ENCODE data around the gene MICU1. TPM values are rescaled to one million over a fixed set of nuclear protein-coding genes. Genes with fewer than 3 reads are reported as not detected.

The MICU1 gene
- total RNA-seq, 1 donor from 2014 or later, result 79.8 TPM

DNA sequence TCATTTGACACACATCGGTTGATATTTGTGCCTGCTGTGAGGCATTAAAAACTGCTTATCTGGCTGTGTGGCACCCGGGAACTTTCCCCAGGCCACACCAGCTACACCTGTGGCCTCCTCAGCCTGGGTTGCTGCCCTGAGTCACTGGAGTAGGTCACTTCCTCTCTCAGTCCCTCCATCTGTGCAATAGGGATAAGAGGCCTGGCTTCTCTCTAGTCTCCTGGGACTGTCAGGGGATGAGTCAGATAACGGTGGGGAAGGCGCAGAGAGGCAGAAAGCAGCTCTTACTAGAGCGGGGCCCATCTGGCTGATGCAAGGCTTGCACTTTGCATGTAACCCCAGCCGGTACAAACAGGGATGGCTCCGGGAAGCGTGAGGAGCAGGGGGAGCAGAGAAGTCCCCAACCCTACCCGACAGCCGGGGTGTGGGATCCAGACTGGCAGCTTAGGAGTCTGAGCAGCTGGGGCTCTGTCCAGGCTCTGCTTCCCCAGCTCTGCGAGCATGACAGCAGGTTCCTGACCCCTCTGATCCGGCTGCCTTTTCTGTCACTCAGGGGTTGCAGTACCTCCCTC, 305.1 kb downstream of the MICU1 start:
- peak overlapping the region; percentile 54 for H2AFZ ChIP-seq (replicated peaks)
- H3K27me3 ChIP-seq, result peaks cover 17% of the 10 kb centered on the region
- DNase-seq (ENCODE audit: low spot score), result peak; percentile 67
- TF ChIP-seq EZH2phosphoT487 (IDR thresholded peaks at IDR 0.05) (no peak), EZH2 (IDR thresholded peaks at IDR 0.05) (no peak)
- TF ChIP-seq, protein P1, sequence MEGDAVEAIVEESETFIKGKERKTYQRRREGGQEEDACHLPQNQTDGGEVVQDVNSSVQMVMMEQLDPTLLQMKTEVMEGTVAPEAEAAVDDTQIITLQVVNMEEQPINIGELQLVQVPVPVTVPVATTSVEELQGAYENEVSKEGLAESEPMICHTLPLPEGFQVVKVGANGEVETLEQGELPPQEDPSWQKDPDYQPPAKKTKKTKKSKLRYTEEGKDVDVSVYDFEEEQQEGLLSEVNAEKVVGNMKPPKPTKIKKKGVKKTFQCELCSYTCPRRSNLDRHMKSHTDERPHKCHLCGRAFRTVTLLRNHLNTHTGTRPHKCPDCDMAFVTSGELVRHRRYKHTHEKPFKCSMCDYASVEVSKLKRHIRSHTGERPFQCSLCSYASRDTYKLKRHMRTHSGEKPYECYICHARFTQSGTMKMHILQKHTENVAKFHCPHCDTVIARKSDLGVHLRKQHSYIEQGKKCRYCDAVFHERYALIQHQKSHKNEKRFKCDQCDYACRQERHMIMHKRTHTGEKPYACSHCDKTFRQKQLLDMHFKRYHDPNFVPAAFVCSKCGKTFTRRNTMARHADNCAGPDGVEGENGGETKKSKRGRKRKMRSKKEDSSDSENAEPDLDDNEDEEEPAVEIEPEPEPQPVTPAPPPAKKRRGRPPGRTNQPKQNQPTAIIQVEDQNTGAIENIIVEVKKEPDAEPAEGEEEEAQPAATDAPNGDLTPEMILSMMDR (IDR thresholded peaks at IDR 0.05), result no peak
- H3K9me3 ChIP-seq (ENCODE audit: low read depth), result no peaks in the 10 kb centered on the region
- peak overlapping the region; percentile 3 for H3K4me2 ChIP-seq
- no peak overlapping the region for H3K4me3 ChIP-seq
- H3K4me1 ChIP-seq, result peaks cover 20% of the 10 kb centered on the region
- Mint-ChIP-seq H3K36me3 (no peaks in the 10 kb centered on the region), H3K9me3 (no peaks in the 10 kb centered on the region), H3K4me3 (peak overlapping the region; percentile 65), H3K4me1 (peaks cover 55% of the 10 kb centered on the region), H3K27me3 (ENCODE audit: insufficient read depth, low read depth) (peaks cover 16% of the 10 kb centered on the region), H3K27ac (peak overlapping the region; percentile 70)
- H3K36me3 ChIP-seq, result no peaks in the 10 kb centered on the region
- H3K9ac ChIP-seq, result no peak overlapping the region
- H3K79me2 ChIP-seq (ENCODE audit: low read depth), result no peaks in the 10 kb centered on the region
- peaks cover 38% of the 10 kb centered on the region for H3F3A ChIP-seq (ENCODE audit: low read depth)
- H3K27ac ChIP-seq, result no peak overlapping the region
- no peaks in the 10 kb centered on the region for H4K20me1 ChIP-seq (ENCODE audit: low read depth)

DNA sequence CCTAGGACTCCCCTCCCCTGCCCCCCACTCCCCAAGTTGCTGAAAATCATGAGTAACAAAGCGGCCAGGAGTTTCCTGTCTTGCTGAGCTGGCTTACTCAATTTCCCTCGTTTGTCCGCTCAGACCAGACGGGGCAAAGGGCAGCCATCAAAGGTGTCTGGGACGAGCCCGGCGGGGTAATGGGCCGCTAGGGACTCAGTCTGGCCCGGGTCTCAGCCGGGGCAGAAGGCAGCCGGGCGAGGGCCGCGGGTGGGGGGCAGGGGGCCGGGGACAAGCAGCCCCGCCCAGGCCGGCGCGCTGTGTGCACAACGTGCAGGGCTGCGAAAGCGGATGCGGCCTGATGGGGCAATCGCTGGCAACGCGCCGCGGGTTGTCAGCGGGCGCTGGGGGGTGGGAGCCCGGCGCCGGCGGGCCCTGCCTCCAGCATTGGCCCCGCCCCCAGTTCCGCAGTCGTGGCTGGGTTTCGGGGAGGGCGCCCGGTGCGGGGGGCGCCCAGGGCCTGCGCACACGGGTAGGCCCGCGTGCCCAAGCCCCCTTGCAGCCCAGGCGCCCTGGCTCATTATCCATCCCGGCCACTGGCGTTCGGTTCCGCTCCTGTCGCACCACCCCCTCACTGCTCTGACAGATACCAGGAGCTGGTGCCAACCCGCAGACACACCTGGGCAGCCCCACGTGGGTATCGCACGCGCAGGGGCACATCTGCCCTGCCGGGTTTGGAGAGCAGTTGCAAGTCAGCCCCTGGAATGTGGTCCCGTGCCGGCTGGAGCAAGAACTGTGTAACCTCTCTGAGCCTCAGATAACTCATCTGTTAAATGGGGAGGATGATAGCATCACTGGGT, 306.2 kb downstream of the MICU1 start:
- Mint-ChIP-seq H3K27me3 (ENCODE audit: insufficient read depth, low read depth) (peaks cover 16% of the 10 kb centered on the region), H3K9me3 (no peaks in the 10 kb centered on the region), H3K36me3 (no peaks in the 10 kb centered on the region), H3K4me3 (peak overlapping the region; percentile 65), H3K4me1 (peaks cover 56% of the 10 kb centered on the region), H3K27ac (no peak overlapping the region)
- Histone ChIP-seq H2AFZ (replicated peaks) (peak overlapping the region; percentile 89), H4K20me1 (ENCODE audit: low read depth) (no peaks in the 10 kb centered on the region), H3K4me1 (peaks cover 17% of the 10 kb centered on the region), H3K4me2 (peak overlapping the region; percentile 72), H3K4me3 (peak overlapping the region; percentile 42), H3K79me2 (ENCODE audit: low read depth) (no peaks in the 10 kb centered on the region), H3K27ac (no peak overlapping the region), H3K36me3 (no peaks in the 10 kb centered on the region), H3F3A (ENCODE audit: low read depth) (peaks cover 29% of the 10 kb centered on the region), H3K9me3 (ENCODE audit: low read depth) (no peaks in the 10 kb centered on the region), H3K27me3 (peaks cover 17% of the 10 kb centered on the region), H3K9ac (no peak overlapping the region)
- TF ChIP-seq, protein P1 (IDR thresholded peaks at IDR 0.05), result no peak
- TF ChIP-seq EZH2phosphoT487 (IDR thresholded peaks at IDR 0.05) (no peak), EZH2 (IDR thresholded peaks at IDR 0.05) (peak; percentile 29)
- peak; percentile 85 for DNase-seq (ENCODE audit: low spot score)

DNA sequence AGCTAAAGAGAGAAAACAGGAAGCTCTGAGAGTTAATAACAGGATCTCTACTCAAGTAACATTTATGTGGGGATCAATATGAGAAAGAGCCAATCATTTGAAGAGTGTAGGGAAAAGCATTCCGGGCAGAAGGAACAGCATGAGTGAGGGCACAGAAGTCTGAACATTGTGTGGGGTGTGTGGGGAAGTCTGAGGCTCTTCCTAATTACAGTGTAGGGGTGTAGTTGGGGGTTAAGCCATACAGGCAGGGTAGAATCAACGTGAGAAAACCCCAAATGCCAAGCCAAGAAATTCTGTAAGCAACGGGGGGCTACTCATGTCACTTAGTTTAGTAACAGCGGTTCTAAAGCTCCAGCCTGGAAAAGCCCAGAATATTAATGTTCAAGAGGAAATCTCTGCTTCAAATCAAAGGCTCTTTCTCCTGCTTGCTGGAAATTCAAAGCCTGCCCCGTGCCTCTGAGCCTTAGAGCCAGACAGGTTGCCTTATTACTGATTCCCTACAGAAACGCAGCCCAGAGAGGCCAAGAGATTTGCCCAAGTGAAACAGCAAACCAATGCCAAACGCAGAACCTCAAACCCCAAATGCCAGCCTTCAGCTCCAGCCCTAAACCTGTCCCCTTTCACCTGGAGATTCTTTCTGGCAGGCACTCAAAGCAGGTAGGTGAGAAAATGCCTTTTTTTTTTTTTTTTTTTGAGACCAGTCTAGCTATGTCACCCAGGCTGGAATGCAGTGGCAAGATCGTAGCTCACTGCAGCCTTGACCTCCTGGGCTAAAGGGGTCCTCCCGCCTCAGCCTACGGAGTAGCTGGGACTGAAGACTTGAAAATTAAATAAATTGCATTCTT, 307.2 kb downstream of the MICU1 start:
- H3K4me2 ChIP-seq, result peak overlapping the region; percentile 72
- H3K4me3 ChIP-seq, result peak overlapping the region; percentile 42
- H3K27ac ChIP-seq, result no peak overlapping the region
- peak overlapping the region; percentile 69 for H3K4me3 Mint-ChIP-seq
- H3K27me3 ChIP-seq, result peaks cover 17% of the 10 kb centered on the region
- H3K9ac ChIP-seq, result no peak overlapping the region
- H3K36me3 Mint-ChIP-seq, result no peaks in the 10 kb centered on the region
- no peak for TF ChIP-seq EZH2 (IDR thresholded peaks at IDR 0.05)
- TF ChIP-seq, protein P1 (IDR thresholded peaks at IDR 0.05), result no peak
- TF ChIP-seq EZH2phosphoT487 (IDR thresholded peaks at IDR 0.05), result no peak
- H3K9me3 Mint-ChIP-seq, result no peaks in the 10 kb centered on the region
- H3K27ac Mint-ChIP-seq, result peak overlapping the region; percentile 89
- H3K4me1 ChIP-seq, result peaks cover 17% of the 10 kb centered on the region
- H3K4me1 Mint-ChIP-seq, result peaks cover 51% of the 10 kb centered on the region
- no peaks in the 10 kb centered on the region for H3K9me3 ChIP-seq (ENCODE audit: low read depth)
- no peaks in the 10 kb centered on the region for H4K20me1 ChIP-seq (ENCODE audit: low read depth)
- no peak for DNase-seq (ENCODE audit: low spot score)
- H3K27me3 Mint-ChIP-seq (ENCODE audit: insufficient read depth, low read depth), result peaks cover 14% of the 10 kb centered on the region
- no peaks in the 10 kb centered on the region for H3K36me3 ChIP-seq
- peaks cover 29% of the 10 kb centered on the region for H3F3A ChIP-seq (ENCODE audit: low read depth)
- H2AFZ ChIP-seq (replicated peaks), result peak overlapping the region; percentile 89
- no peaks in the 10 kb centered on the region for H3K79me2 ChIP-seq (ENCODE audit: low read depth)

Small RNAs within 50 kb of the gene (small RNA-seq; reads per million reads assigned to genes)
- not detected for gene AL513185.2
- gene HMGN2P34, result not detected
- gene RF00019, result not detected
- not detected for gene RN7SL840P
- gene RNU6-805P, result not detected

Other genes starting within 250 kb of the MICU1 start
- gene MCU, start 66.1 kb upstream of the MICU1 start, total RNA-seq (ENCODE audit: low replicate concordance), result 54.2 and 66.3 TPM in 2 replicates

All from neural progenitor cell (in vitro differentiated cells).